ENCODE results near the gene SULT1A2.
"Not testable (repeated sequence)": the region's sequence is repeated elsewhere in the genome, so short reads cannot be mapped to it uniquely, and the experiment has no call there.

The SULT1A2 gene

DNA sequence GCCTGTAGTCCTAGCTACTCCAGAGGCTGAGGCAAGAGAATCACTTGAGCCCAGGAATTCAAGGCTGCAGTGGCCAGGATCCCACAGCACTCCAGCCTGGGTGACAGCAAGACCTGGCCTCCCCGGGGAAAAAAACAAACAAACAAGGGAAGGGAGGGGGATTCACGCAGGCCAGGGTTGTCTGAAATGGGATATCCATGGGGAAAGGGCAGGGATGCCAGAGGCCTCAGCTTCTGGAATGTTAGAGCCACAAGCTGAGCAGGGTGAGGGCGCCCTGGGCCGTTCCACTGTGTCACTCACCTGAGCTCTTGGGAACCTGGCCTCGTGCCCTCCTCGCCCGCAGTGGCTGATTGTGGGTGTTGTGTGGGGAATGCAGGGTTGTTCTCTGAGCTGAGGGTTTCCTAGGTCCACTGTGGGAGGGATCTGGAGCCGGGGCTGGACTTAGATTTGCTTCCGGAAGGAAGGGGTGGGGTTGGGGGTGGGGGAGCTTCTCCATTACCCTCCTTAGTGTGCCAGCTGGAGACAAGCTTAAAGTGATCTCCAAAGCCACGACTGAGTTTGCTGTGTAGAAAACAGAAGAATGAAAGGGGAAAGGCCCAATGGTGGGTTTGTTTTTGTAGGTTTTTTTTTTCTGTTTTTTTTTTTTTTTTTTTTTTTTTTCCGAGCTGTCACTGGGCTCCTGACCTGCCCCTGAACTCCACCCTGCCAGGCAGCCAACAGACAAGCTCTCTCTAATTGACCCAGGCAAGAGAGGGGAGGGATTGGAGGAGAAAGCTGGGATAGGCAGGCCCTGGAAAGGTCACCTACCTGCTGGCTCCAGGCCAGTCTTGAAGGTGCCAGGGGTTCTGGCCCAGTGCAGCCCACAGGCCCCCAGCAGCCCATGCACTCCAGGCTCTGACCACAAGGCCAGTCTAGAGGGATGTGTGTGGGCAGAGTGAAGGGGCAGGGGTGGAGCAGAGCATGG is 13.1 kb upstream of the SULT1A2 start, which contains the start of gene SULT1A1:
SULT1A1 (minus strand) TSS at position 414 of the 964 bp plus-strand sequence. CDS start 1,189 bp downstream, outside the sequence.
- DNase-seq (ENCODE audit: low read depth in 2 of 2): no peak

DNA sequence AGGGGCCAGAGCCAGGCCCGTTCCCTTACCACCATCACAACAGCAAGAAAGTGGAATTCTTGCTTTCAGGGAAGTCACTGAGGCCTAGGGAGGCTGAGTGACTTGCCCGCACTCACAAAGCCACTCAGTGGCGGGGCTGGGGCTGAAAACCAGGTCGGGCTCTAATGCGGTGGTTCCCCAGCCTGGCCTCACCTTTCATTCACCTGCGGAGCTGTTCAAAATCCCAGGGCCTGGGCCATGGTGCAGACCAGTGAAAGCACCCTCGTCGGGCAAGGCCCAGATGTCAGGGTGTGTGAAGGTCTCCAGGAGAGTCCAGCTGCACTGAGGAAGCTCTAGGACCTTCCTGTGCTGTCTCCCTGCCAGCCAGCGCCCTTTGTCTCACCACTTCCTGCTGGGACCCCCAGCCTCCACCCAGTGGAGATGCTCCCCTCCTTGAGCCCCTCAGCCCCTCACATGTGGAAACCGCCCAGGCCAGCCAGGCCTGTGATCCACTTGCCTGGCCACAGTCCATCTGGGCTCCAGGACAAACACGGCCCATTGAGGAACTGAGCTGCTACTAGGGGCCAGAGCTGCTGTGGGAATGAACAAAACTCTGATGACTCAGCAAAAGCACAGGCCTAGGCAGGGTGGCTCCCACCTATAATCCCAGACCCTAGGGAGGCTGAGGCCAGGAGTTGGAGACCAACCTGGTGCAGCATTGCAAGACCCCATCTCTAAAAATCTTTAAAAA is 12.2 kb upstream of the SULT1A2 start:
- not testable (repeated sequence) for DNase-seq (ENCODE audit: low read depth in 2 of 2)

- DNase-seq (ENCODE audit: low read depth in 2 of 2): not testable (repeated sequence)
Observed at GRCh38 chr16:28608496-28608808, 11.6 kb upstream of the SULT1A2 start.

DNA sequence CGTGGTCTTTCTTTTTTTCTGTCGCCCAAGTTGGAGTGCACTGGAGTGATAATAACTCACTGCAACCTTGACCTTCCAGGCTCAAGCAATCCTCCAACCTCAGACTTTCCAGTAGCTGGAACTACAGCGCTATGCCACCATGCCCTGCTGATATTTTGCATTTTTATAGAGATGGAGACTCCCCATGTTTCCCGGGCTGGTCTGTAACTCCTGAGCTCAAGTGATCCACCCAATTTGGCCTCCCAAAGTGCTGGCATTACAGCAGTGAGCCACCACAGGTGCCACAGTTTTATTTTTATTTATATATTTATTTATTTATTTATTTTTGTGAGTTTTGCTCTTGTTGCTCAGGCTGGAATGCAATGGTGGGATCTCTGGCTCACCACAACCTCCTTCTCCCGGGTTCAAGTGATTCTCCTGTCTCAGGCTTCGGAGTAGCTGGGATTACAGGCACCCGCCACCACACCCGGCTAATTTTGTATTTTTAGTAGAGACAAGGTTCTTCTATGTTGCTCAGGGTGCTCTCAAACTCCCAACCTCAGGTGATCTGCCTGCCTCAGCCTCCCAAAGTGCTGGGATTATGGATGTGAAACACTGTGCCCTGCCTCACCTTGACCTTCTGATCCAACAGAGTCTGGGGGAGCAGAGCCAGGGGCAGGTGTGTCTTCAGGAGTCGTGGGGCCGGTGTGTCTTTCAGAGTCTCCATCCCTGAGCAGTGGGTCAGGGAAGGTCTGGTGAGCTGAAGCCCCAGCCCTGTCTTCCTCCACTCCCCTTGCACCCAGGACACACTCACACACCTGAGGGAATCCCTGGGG is 11.0 kb upstream of the SULT1A2 start:
- DNase-seq (ENCODE audit: low read depth in 2 of 2): not testable (repeated sequence)

DNA sequence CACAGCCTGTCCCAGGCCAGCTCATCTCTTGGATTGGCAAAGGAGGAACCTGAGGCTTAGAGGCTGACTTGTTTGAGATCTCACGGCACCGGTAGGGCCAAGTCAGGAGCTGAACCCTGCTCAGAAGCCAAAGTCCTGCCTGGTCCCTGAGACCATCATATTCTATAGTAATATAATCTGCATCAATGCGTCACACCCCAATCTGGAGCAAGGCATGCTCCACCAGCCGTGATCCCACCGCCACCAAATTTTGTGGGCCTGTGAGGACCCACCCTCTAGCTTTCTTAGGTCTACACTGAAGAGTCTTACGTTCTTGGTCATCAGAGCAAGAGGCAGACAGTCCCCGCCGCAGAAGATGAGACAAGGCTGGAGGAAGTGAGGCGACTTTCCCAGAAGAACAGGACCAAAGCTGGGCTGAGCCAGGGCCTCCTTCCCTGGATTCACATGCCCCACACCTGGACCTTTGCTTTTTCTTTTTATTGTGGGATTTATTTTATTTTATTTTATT is 10.3 kb upstream of the SULT1A2 start:
- DNase-seq (ENCODE audit: low read depth in 2 of 2): no peak

DNA sequence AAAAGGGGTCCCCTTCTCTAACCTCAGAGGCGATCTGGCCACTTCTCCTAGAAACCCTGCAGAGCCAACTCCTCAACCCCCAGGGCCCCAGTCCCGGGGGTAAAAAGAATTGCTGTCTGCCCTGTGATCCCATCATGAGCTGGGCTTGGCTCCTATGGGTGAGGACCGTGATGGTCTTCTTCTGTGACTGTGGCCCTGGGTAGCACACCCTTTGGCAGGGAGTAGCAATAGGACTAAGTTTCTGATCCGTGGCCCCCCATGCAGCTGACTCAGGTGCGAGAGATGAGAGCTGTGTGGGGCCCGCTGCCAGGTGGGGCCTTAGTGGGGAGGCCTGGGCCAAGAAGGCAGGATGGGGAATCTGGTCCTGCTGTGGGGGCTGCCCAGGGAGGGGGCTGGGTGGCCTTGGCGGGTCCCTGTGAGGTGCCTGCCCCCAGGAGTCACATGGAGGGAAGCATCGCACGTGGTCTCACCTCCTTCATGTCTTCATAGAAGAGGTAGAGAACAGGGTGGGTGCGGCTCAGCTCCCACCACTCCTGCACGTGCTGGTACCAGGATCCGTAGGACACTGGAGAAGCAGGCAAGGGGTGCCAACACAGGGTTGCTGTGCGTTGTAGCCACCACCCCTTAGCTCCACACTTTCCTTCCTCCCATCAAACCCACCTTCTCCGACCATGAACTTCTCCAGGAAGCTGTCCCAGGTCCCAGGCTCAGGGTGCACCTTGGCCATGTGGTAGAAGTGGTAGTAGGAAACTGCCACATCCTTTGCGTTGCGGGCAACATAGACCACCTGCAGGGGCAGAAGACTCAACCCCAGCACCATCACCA is 9.7 kb upstream of the SULT1A2 start:
- no peak for DNase-seq (ENCODE audit: low read depth in 2 of 2)

GRCh38 chr16:28604186-28604565 is 7.3 kb upstream of the SULT1A2 start:
- no peak for DNase-seq (ENCODE audit: low read depth in 2 of 2)

DNA sequence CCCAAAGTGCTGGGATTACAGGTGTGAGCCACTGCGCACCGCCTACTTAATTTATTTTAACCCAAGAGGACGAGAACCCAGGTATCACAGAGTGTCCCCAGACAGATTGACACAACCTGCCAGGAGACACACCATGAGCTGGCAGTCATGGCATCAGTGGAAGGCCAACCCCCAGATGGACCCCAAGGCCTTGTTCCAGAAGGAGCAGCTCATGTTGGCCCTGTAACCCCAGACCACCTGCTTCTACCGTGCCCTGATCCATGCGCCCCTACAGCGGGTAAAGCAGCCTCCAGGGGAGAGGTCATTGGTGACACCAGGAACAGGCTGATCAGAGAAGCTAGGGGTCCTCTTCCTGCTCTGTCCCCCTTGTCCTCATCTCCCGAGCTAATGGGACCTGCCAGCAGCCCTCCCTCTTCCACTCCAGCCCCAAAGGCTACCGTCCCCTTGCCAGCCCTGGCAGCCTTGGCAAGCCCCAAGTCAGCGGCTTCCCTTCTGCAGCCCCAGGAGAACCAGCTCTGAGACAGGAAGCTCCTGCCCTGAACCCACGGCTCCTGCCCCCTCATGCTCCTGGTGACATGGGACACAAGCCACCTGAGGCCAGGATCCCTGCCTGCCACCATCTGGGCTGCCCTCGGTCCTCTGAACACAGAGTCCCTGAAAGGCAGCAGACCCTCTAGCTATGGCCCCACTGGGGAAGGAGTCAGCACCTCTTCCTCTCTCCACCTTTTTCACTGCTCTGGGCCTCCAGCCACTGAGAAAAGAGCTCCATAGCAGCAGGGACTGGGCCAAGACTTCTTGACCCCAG is 6.7 kb upstream of the SULT1A2 start:
- no peak for DNase-seq (ENCODE audit: low read depth in 2 of 2)

DNA sequence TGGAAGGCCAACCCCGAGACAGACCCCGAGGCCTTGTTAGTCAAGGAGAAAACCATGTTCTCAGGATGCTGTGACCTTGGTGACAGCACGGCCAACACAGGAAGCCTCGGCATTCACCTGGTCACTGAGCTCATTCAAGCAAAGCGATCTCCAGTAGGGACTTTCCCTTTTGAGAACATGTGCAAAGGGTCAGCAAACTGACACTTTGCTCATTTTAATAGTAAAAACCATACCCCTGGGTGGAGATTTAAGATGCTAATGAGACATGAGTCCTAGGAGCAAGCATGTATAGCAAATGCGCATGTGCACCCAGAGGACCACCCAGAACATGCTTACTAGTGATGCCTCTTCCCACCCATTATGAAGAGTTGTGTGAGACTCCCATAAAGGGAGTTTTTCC is 5.7 kb upstream of the SULT1A2 start:
- no peak for DNase-seq (ENCODE audit: low read depth in 2 of 2)

- DNase-seq (ENCODE audit: low read depth in 2 of 2): not testable (repeated sequence)
Observed at GRCh38 chr16:28602062-28602461, 5.2 kb upstream of the SULT1A2 start.

DNA sequence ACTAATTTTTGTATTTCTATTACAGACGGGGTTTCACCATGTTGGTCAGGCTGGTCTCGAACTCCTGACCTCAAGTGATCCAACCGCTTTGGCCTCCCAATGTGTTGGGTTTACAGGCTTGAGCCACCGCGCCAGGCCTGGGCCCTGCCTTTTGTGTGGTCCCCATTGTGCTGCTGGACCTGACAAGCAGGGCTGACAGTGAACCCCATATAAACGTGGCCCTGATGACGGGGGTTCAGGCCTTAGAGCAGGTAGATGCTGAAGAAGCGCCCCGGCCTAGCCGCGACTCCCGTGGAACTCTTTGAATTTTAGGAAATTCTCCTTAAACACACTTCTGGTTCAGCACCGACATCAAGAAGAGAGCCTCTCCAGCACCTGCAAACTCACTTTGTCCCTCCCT is 4.7 kb upstream of the SULT1A2 start:
- not testable (repeated sequence) for DNase-seq (ENCODE audit: low read depth in 2 of 2)

GRCh38 chr16:28600965-28601364 is 4.1 kb upstream of the SULT1A2 start:
- DNase-seq (ENCODE audit: low read depth in 2 of 2): not testable (repeated sequence)

DNA sequence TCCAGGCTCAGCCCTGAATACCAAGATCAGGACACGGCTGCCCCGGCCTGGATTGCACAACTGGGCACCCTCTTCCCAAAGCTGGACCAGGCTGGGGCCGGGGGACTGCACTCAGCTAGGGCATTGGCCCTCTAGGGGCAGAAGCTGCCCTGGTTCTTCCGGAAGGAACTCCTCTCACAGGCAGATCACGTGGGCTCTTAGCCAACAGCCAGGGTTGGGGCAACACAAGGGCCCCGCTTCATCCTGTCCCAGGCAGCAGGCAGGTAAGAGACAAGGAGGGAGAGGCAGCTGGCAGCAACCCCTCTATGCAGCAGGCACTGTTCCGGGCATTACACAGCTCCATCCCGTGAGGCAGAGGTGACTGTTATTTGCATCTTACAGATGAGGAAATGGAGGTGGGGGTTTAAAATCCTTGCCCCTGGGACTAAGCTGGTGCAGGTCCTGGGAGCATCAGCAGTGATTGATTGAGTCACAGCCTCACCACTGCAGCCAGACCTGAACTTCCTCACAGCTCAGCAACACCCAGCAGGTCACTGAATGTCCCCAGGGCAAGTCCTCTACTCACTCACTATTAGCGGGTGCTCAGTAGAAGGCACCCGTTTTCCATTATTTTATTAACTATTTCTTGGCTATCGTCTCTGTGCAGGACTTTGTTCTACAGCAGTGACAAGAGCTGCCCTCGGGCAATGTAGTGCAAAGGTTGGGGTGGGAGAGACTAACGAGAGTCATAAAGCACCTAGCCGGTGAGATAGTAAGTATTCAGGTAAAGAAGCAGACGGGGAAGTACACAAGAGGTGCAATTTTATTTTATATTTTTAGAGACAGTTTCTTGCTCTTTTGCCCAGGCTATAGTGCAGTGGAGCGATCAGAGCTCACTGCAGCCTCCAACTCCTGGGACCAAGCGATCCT is 2.8 kb upstream of the SULT1A2 start:
- DNase-seq (ENCODE audit: low read depth in 2 of 2): not testable (repeated sequence)

- DNase-seq (ENCODE audit: low read depth in 2 of 2): no peak
Observed at GRCh38 chr16:28597692-28598261, 927 bp upstream of the SULT1A2 start.

GRCh38 chr16:28596115-28596630 is 677 bp downstream of the SULT1A2 start:
- DNase-seq (ENCODE audit: low read depth in 2 of 2): no peak

DNA sequence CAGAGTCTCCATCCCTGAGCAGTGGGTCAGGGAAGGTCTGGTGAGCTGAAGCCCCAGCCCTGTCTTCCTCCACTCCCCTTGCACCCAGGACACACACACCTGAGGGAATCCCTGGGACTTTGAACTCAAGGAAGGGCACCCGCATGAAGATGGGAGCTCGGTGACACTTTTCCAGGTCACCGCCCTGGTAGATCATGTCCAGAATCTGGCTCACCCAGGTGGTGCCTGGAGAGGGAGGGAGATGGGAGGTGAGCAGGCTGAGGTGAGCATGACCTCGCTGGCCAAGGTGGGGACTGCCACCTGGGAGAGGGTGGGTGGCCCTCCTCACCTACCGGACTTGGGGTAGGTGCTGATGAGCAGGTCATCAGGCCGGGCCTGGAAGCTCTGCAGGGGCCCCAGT is 1.4 kb downstream of the SULT1A2 start:
- not testable (repeated sequence) for DNase-seq (ENCODE audit: low read depth in 2 of 2)

DNA sequence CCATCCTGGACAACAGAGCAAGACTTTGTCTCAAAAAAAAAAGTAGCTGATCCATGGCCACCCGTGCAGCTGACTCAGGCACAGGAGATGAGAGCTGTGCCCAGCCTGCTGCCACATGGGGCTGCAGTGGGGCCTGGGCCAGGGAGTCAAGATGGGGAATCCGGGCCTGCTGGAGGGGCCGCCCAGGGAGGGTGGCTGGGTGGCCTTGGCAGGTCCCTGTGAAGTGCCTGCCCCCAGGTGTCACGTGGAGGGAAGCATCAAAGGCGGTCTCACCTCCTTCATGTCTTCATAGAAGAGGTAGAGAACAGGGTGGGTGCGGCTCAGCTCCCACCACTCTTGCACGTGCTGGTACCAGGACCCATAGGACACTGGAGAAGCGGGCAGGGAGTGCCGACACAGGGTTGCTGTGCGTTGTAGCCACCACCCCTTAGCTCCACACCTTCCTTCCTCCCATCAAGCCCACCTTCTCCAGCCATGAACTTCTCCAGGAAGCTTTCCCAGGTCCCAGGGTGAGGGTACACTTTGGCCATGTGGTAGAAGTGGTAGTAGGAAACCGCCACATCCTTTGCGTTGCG is 3.8 kb downstream of the SULT1A2 start:
- DNase-seq (ENCODE audit: low read depth in 2 of 2): no peak

DNA sequence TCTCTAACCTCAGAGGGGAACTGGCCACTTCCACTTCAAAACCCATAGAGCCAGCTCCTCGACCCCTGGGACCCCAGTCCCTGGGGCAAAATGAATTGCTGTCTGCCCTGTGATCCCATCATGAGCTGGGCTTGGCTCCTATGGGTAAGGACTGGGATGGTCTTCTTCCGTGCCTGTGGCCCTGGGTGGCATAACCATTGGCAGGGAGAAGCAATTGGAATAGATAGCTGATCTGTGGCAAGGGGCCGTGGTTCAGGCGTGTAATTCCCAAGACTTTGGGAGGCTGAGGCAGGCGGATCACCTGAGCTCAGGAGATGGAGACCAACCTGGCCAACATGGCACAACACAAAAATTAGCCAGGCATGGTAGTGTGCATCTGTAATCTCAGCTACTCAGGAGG is 4.3 kb downstream of the SULT1A2 start:
- no peak for DNase-seq (ENCODE audit: low read depth in 2 of 2)
